Activated T-helper 2 cell treated with anti-CD3 and anti-CD28 coated beads, Interferon-gamma antibody, Interleukin-2, Interleukin-4, amounts not matched to agents 10 μg/mL and 5 μg/mL and 100 μg/mL, durations not matched to agents 14 hours and 24 hours and 36 hours (primary cell): ENCODE results near the gene WTAP. TPM values are rescaled to one million over a fixed set of nuclear protein-coding genes. Genes with fewer than 3 reads are reported as not detected.
"Not testable (repeated sequence)": the region's sequence is repeated elsewhere in the genome, so short reads cannot be mapped to it uniquely, and the experiment has no call there.

ENCODE experiments used
- DNase-seq: peaks from one replicate; pipeline ENCODE4 v3.0.0; 2021; ENCODE audit warnings: low spot score
- H3K27ac Mint-ChIP-seq: one replicate; pipeline ENCODE4 v1.8.0; 2021; ENCODE audit warnings: mixed read lengths
- H3K27me3 Mint-ChIP-seq: one replicate; pipeline ENCODE4 v1.8.0; 2021; ENCODE audit warnings: low read depth, mixed read lengths
- H3K36me3 Mint-ChIP-seq: one replicate; pipeline ENCODE4 v1.8.0; 2021; ENCODE audit warnings: low read depth, mixed read lengths
- H3K4me1 Mint-ChIP-seq: one replicate; pipeline ENCODE4 v1.8.0; 2021; ENCODE audit warnings: low read depth, mixed read lengths
- H3K4me3 Mint-ChIP-seq: one replicate; pipeline ENCODE4 v1.8.0; 2021; ENCODE audit warnings: low read depth, mild to moderate bottlenecking, moderate library complexity, mixed read lengths
- H3K9me3 Mint-ChIP-seq: one replicate; pipeline ENCODE4 v1.8.0; 2021; ENCODE audit warnings: mixed read lengths
- intact Hi-C: fragments of 100-400 bp; cut with micrococcal nuclease; formaldehyde crosslinking; loops from one replicate; pipeline ENCODE4 v1.15.1; 2023
- total RNA-seq: library from RNA; stranded (reverse); gene quantifications from 2 replicates; pipeline ENCODE4 v1.2.3, GENCODE V29; 2022

Gene WTAP
- total RNA-seq, 1 donor from 2014 or later = 110 TPM

DNA sequence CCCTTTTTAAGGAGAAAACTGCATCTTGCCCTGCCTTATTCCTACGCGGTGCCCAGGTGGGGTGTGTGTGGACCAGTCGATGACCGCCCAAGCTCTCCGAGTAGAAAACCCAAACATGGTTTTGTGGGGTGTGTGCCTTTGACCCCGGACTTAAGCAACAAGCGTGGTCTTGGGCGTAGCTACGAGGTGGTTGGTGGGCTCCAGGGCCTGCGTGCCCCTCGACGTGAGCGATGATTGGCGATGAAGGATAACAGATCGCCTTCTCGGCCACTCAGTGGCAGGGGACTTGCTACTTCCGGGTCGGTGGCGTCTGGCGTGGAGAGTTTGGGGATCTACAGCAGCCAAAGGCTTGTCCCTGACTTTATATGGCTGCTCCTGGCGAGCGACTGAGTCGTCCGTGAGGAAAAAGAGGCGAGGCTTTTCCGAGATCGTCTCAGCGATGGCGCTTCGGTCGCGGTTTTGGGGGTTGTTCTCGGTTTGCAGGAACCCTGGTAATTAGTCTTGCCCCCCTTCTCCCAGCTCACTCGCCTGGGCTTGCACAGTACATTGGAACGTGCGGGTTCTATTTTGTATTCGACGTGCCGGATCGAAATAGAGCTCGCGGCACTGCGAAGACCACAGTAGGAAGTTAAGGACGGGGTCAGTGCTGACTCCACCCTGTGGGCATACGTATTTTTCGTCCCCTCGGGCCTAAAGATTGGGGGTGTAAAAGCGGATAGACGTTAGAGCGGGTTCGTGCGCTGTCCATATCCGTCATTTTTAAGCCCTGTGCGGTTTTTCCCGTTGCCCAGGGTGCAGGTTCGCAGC is 63.0 kb downstream of the WTAP start, which contains the start of gene MRPL18:
MRPL18 (plus strand) TSS at position 319 of the 807 bp plus-strand sequence; CDS start at position 440, 121 bp downstream.
- Mint-ChIP-seq H3K4me1 (peaks cover 42% of the 10 kb centered on the region), H3K36me3 (peaks cover 72% of the 10 kb centered on the region), H3K4me3 (peak within 1 kb of the TSS; percentile 96), H3K9me3 (no peaks in the 10 kb centered on the region), H3K27ac (peak within 1 kb of the TSS; percentile 97), H3K27me3 (no peaks in the 10 kb centered on the region)
- intact Hi-C loops = loop anchor here (2.0 kb wide), 1 partner anchor 140 kb away; no protein-coding TSS in a partner anchor
- DNase-seq = peak; percentile 86

DNA sequence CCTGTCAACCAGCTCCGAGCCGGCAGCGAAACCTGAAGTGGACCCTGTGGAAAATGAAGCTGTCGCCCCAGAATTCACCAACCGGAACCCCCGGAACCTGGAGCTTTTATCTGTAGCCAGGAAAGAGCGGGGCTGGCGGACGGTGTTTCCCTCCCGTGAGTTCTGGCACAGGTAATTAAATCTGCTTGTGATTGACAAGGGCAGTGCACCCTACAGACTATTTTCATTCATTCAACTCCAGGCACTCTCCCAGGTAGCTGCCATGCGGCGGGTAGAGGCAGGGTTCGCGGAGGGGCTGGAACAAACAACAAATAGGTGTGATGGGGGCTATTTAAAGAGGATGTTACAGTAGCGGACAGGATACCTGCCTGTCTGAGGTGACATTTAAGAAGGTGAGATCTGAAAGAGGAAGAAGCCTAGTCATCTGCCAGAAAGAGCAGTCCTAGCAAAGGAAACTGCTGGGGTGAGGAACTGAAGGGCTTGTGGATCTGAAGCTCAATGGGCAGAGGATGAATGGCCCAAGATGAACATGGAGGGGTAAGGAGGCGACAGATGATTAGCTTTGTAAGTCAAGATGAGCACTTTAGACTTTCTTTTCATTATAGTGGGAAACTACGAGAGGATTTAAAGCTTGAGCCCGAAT is 63.8 kb downstream of the WTAP start:
- Mint-ChIP-seq H3K4me1 (peaks cover 38% of the 10 kb centered on the region), H3K27ac (peak overlapping the region; percentile 97), H3K36me3 (peaks cover 72% of the 10 kb centered on the region), H3K27me3 (no peaks in the 10 kb centered on the region), H3K4me3 (peak overlapping the region; percentile 96), H3K9me3 (no peaks in the 10 kb centered on the region)
- no peak for DNase-seq
- intact Hi-C loops = loop anchor here (2.0 kb wide), 1 partner anchor 140 kb away; no protein-coding TSS in a partner anchor

DNA sequence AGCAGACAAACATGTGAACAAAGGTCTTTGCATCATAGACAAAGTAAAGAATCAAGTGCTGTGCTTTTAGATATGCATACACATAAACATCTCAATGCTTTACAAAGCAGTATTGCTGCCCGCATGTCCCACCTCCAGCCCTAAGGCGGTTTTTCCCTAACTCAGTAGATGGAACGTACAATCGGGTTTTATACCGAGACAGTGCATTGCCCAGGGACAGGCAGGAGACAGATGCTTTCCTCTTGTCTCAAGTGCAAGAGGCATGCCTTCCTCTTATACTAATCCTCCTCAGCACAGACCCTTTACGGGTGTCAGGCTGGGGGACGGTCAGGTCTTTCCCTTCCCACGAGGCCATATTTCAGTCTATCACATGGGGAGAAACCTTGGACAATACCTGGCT is 67.7 kb downstream of the WTAP start:
- H3K4me1 Mint-ChIP-seq = peaks cover 23% of the 10 kb centered on the region
- H3K9me3 Mint-ChIP-seq, intact Hi-C loops, H3K27ac Mint-ChIP-seq, DNase-seq, H3K4me3 Mint-ChIP-seq, H3K27me3 Mint-ChIP-seq: not testable (repeated sequence)
- peaks cover 86% of the 10 kb centered on the region for H3K36me3 Mint-ChIP-seq

DNA sequence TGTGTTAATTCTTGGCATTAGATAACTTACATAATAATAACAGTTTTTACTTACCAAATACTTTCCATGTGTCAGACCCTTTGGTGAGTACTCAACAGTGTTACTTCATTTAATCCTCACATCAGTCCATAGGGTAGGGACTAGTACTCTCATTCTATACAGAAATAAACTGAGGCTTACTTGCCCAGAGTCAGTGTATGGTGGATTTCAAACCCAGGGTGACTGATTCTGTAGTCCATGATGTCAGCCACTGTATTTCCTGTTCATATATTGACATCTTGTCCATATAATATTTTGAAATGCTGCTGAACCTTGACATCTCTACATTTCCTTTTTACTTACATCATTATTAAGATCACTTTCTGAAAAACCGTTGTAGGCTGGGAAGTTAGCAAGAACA is 70.2 kb downstream of the WTAP start:
- no peak overlapping the region for H3K27ac Mint-ChIP-seq
- no peaks in the 10 kb centered on the region for H3K27me3 Mint-ChIP-seq
- intact Hi-C loops = no loop called here
- H3K9me3 Mint-ChIP-seq = no peaks in the 10 kb centered on the region
- no peak overlapping the region for H3K4me3 Mint-ChIP-seq
- no peak for DNase-seq
- peaks cover 11% of the 10 kb centered on the region for H3K4me1 Mint-ChIP-seq
- H3K36me3 Mint-ChIP-seq = peaks cover 65% of the 10 kb centered on the region

DNA sequence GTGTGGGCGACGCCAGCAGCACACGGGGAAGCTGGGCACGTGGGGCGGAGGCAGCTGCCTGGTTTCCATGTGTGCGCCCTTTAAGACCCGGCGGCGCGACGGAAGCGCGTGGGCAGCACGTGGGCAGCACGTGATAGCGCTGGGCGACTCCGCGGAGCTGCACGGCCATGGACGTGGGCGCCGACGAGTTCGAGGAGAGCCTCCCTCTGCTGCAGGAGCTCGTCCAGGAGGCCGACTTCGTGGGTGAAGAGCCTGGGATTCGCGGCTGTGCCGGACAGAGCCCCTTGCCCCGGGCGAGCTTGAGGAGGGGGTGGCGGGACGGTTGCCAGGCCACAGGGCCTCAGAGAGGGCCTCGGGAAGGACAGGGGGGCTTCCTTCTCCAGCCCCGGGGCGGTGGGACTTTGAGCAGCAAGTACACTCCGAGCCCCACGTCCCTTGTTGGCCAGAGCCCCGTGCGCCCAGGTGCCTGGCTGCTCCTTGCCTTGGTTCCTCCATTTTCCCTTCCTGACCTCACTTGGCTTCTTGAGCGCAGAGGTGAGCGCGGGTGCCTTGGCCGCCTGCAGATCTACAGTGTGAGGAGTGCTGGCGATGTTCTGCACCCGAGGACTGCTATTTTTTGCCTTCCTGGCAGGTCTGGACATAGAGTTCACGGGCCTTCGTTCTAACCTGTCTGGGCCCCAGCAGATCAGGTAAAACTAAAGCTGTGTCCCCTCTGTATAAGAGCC is 73.0 kb downstream of the WTAP start, which contains the start of gene PNLDC1:
PNLDC1 (plus strand) TSS at position 136 of the 725 bp plus-strand sequence; CDS start at position 168, 32 bp downstream.
- no peak for DNase-seq
- intact Hi-C loops = no loop called here
- no peak within 1 kb of the TSS for H3K4me3 Mint-ChIP-seq

DNA sequence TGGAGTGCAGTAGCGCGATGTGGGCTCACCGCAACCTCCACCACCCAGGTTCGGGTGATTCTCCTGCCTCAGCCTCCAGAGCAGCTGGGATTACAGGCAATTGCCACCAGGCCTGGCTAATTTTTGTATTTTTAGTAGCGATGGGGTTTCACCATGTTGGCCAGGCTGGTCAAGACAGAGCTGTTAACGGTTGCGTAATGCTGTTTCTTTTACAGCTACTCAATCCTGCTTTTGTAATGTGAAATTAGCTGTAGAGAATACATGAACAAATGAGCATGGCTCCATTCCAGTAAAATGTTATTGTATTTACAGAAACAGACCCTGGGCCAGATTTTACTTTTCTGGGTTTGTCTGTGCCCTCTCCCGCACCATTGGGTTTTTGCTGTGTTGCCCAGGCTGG is 74.6 kb downstream of the WTAP start:
- peaks cover 29% of the 10 kb centered on the region for H3K36me3 Mint-ChIP-seq
- peaks cover 1% of the 10 kb centered on the region for H3K4me1 Mint-ChIP-seq
- no peak for DNase-seq
- H3K27ac Mint-ChIP-seq = no peak overlapping the region
- H3K27me3 Mint-ChIP-seq = no peaks in the 10 kb centered on the region
- no peak overlapping the region for H3K4me3 Mint-ChIP-seq
- no peaks in the 10 kb centered on the region for H3K9me3 Mint-ChIP-seq
- intact Hi-C loops = no loop called here

More for the DNA sequence above, 73.0 kb downstream of the WTAP start, which contains the start of gene PNLDC1:
- no peak within 1 kb of the TSS for H3K27ac Mint-ChIP-seq
- H3K27me3 Mint-ChIP-seq = no peaks in the 10 kb centered on the region
- H3K9me3 Mint-ChIP-seq = no peaks in the 10 kb centered on the region
- peaks cover 1% of the 10 kb centered on the region for H3K4me1 Mint-ChIP-seq
- H3K36me3 Mint-ChIP-seq = peaks cover 43% of the 10 kb centered on the region

DNA sequence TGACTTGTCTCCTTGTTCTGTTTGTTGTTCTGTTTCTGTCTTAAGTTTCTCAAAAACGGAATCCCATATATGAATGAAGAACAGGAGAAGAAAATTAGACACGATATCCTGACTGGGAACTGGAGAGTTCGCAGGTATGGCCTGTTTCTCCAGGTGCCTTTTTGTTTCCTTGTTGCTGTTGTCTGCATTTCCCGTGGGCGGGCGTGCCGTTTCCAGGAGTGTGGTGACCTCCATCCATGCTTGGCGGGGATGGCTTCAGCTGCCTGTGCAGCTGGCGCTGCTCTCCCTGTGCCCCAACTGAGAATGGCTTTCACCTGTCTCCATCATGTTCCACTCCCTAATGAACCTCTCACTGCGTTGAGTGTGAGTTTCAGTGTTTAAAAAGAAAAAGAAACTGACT is 77.2 kb downstream of the WTAP start:
- Mint-ChIP-seq H3K27ac (no peak overlapping the region), H3K9me3 (no peaks in the 10 kb centered on the region), H3K27me3 (no peaks in the 10 kb centered on the region), H3K36me3 (peaks cover 3% of the 10 kb centered on the region), H3K4me1 (no peaks in the 10 kb centered on the region), H3K4me3 (no peak overlapping the region)
- intact Hi-C loops = no loop called here
- DNase-seq = no peak

DNA sequence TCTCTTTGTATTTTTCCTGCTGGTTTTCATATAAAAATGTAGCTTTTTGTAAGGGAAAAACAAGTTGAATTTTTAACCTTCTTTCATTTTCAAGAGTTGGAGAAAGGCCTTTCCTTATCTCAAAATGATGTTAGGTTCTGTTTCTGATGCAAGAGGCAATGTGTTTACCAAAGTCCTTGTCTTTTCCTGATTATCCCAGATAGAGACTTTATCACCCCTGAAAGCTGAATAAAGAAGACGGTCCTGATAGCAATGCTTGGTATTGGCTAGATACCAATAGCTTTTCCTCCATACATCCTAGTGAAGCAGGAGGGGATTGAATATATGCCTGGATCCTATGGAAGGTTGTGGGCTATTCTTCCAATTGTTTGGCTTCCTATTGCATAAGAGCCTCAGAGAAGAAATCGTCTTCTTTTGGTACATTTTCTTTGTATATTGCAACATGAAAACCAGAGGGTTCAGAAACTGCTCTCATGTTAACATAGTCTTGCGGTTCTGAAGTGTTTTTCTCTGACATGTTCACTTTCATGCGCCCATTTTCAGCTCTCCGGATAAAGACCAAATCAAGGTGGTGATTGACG is 78.2 kb downstream of the WTAP start:
- Mint-ChIP-seq H3K4me1 (no peaks in the 10 kb centered on the region), H3K4me3 (no peak overlapping the region), H3K9me3 (no peaks in the 10 kb centered on the region), H3K27ac (no peak overlapping the region), H3K27me3 (no peaks in the 10 kb centered on the region), H3K36me3 (no peaks in the 10 kb centered on the region)
- intact Hi-C loops = no loop called here
- DNase-seq = no peak

Other genes starting within 250 kb of the WTAP start
- 54.3 and 60.8 TPM in 2 replicates for gene SOD2, start 34.3 kb upstream of the WTAP start, total RNA-seq
- 108 and 109 TPM in 2 replicates for gene ACAT2, start 34.5 kb downstream of the WTAP start, total RNA-seq
- 431 and 438 TPM in 2 replicates for gene TCP1, start 62.1 kb downstream of the WTAP start, total RNA-seq
- gene MRPL18, start 63.0 kb downstream of the WTAP start, total RNA-seq = 96.0 and 101 TPM in 2 replicates
- 0.32 and 0.74 TPM in 2 replicates for gene PNLDC1, start 72.8 kb downstream of the WTAP start, total RNA-seq
- gene MAS1, start 163.5 kb downstream of the WTAP start, total RNA-seq = not detected in 2 replicates
- gene IGF2R, start 241.6 kb downstream of the WTAP start, total RNA-seq = 75.0 and 82.4 TPM in 2 replicates